ENCODE data around the gene BRD3.
A peak's percentile ranks its signal among the peaks of the same experiment; 100 is the strongest.
"Not testable (repeated sequence)": the region's sequence is repeated elsewhere in the genome, so short reads cannot be mapped to it uniquely, and the experiment has no call there.

Gene BRD3

DNA sequence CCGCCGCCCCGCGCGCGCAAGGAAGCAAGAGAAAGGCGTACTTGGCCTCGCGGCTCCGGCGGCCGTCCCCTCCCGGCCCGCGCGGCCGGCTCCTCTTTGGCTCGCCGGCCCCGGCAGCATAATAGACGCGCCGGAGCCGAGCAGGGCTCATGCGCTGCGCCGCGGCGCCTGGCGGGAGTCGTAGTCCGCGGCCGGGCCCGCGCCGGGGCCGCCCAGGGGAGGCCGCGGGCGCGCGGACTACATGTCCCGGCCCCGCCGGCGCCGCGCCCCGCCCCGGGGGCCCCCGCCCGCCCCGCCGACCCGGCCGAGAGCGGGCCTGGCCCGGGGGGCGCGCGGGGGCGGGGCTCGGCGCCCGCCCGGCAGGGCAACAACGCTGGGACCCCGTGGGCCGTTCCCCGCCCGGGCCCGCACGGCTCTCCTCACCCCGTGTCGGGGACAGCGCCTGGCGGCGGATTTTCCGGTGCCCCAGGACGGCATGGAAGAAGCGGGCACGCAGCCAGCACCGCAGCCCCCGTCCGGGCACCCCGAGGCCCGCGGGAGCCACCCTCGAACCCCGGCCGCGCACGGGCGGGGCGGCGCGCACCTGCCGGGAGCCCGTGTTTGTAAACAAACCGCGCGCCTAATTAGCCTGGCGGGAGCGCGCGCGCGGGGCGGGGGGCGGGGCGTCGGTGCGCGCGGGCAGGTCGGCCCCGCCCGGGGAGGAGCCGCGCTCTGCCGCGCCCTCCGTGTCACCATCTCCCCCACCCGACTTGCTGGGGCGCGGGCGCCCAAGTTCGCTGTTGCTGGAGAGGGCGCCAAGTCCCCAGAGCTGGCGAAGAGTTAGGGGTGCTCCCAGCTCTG lies at the start of gene BRD3:
BRD3 (minus strand) TSS at position 123 of the 840 bp plus-strand sequence. CDS start 14,549 bp downstream, outside the sequence.
- TF ChIP-seq, protein P1, sequence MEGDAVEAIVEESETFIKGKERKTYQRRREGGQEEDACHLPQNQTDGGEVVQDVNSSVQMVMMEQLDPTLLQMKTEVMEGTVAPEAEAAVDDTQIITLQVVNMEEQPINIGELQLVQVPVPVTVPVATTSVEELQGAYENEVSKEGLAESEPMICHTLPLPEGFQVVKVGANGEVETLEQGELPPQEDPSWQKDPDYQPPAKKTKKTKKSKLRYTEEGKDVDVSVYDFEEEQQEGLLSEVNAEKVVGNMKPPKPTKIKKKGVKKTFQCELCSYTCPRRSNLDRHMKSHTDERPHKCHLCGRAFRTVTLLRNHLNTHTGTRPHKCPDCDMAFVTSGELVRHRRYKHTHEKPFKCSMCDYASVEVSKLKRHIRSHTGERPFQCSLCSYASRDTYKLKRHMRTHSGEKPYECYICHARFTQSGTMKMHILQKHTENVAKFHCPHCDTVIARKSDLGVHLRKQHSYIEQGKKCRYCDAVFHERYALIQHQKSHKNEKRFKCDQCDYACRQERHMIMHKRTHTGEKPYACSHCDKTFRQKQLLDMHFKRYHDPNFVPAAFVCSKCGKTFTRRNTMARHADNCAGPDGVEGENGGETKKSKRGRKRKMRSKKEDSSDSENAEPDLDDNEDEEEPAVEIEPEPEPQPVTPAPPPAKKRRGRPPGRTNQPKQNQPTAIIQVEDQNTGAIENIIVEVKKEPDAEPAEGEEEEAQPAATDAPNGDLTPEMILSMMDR (IDR thresholded peaks at IDR 0.05; ENCODE audit: borderline replicate concordance, insufficient read depth, low read depth, low read length) = no peak
- H3K4me3 ChIP-seq (ENCODE audit: low read depth, low read length) = peak within 1 kb of the TSS; percentile 75

DNA sequence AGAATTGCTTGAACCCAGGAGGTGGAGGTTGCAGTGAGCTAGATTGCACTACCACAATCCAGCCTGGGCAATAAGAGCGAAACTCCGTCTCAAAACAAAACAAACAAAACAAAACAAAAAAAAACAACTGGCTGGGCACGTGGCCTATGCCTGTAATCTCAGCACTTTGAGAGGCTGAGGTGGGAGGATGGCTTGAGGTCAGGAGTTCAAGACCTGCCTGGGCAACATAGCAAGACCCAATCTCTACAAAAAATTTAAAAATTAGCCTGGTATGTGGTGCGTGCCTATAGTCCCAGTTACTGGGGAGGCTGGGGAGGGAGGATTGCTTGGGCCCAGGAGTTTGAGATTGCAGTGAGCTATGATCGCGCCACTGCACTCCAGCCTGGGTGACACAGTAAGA lies 44.7 kb upstream of the BRD3 start:
- no peak overlapping the region for H3K4me3 ChIP-seq (ENCODE audit: low read depth, low read length)
- TF ChIP-seq, protein P1 (IDR thresholded peaks at IDR 0.05; ENCODE audit: borderline replicate concordance, insufficient read depth, low read depth, low read length) = no peak

DNA sequence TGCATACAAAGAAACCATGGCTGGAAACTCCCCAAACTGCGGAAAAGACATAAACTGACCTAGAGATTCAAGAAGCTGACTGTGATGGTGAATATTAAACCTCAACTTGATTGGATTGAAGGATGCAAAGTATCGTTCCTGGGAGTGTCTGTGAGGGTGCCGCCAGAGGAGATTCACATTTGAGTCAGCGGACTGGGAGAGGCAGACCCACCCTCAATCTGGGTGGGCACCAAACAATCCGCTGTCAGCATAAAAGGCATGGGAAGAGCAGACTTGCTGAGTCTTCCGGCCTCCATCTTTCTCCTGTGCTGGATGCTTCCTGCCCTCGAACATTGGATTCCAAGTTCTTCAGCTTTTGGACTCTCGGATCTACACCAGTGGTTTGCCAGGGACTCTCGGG lies 43.2 kb upstream of the BRD3 start:
- TF ChIP-seq, protein P1 (IDR thresholded peaks at IDR 0.05; ENCODE audit: borderline replicate concordance, insufficient read depth, low read depth, low read length) = no peak
- H3K4me3 ChIP-seq (ENCODE audit: low read depth, low read length) = no peak overlapping the region

DNA sequence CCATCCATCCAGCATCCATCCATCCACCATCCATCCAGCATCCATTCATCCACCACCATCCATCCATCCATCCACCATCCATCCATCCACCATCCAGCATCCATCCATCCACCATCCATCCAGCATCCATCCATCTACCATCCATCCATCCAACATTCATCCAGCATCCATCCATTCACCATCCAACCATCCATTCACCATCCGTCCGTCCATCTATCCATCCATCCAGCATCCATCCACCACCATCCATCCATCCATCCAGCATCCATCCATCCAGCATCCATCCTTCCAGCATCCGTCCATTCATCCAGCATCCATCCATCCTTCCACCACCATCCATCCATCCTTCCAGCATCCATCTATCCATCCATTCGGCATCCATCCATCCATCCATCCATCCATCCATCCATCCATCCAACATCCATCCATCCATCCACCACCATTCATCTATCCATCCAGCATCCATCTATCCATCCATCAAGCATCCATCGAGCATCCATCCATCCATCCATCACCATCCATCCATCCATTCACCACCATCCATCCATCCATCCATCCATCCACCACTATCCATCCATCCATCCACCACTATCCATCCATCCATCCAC lies 35.7 kb upstream of the BRD3 start:
- TF ChIP-seq, protein P1 (IDR thresholded peaks at IDR 0.05; ENCODE audit: borderline replicate concordance, insufficient read depth, low read depth, low read length) = no peak
- H3K4me3 ChIP-seq (ENCODE audit: low read depth, low read length) = no peak overlapping the region

DNA sequence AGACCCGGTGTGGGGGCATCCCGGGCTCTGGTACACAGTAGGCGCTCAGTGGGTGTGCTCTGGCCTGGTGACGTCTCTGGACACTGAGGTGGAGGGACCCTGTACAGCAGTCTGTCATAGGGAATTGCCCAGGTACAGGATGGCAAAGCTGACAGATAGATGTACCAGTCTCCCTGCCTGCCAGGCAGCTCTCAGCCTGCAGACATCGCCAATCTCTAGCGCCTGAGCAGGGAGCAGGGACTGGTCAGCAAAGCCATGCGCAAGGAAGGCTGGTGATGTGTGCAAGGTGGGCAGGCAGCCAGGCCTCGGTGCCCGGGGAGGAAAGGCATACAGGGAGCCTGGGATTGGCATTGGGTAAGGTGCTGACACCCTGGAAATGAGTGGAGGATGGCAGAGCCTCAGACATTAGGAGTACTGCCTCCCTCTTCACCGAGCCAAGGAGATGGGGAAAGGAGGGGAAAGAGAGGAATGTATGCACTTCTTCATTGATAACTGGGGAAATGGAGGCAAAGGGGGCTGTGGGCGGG lies 33.9 kb upstream of the BRD3 start:
- TF ChIP-seq, protein P1 (IDR thresholded peaks at IDR 0.05; ENCODE audit: borderline replicate concordance, insufficient read depth, low read depth, low read length) = no peak
- H3K4me3 ChIP-seq (ENCODE audit: low read depth, low read length) = no peak overlapping the region

DNA sequence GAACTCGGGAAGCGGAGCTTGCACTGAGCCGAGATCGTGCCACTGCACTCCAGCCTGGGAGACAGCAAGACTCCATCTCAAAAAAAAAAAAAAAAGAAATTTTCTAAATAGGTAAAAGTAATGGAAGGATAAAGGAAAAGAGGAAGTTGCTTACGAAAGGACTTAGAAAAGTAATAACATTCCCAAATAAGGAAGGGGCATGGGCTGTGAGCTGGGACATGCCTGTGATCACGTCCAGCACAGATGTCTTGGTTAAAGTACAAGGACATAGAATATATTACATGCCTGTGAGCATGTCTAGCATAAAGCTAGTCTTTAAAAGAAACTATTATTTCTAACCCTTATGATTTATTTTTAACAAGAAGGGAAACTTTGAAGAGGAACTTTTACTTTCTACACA lies 33.3 kb upstream of the BRD3 start:
- not testable (repeated sequence) for H3K4me3 ChIP-seq (ENCODE audit: low read depth, low read length)

DNA sequence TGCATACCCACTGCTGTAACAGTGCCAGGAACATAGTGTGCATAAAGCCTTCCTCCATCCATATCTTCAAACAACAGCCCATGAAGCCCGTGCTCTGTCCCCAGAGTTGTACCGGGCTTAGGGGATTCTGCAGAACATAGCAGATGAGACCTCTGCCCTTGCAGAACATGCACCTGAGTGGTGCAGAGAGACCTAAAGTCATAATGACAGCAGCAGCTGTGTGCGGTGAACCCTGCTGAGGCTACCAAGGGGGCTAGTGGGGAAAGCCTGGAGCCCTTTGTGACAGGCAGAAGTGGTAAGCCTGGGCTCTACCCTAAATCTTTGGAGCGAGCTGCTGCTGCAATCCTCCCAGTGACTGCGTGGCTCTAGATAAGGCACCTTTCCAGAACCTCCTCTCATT lies 32.2 kb upstream of the BRD3 start:
- TF ChIP-seq, protein P1 (IDR thresholded peaks at IDR 0.05; ENCODE audit: borderline replicate concordance, insufficient read depth, low read depth, low read length) = no peak
- no peak overlapping the region for H3K4me3 ChIP-seq (ENCODE audit: low read depth, low read length)

Measured in GM12875 (cell line).